GM23338 (cell line): ENCODE results near the gene SIL1.

ENCODE experiments used
- CREB1 ChIP-seq: fragments of 250-450 bp; sonication (Bioruptor Pico); IDR thresholded peaks from 2 replicates; pipeline ENCODE4 v1.5.0; 2020; ENCODE audit warnings: low read depth, mild to moderate bottlenecking, moderate library complexity
- CTCF ChIP-seq, 2 experiments: fragments of 200-600 bp in 1 of 2; sonication (generic) in 1 of 2; conservative IDR thresholded peaks; 2 replicates each; pipeline versions ENCODE4 v1.5.1 to v1.6.1; 2016 to 2017; ENCODE audit warnings: antibody characterized with exemption in 2 of 2, low read depth in 2 of 2, mild to moderate bottlenecking in 2 of 2, moderate library complexity in 1 of 2
- ETS1 ChIP-seq: IDR thresholded peaks from 2 replicates; pipeline ENCODE4 v1.6.1; 2016; ENCODE audit warnings: antibody characterized with exemption
- EZH2 ChIP-seq: fragments of 200-600 bp; sonication (generic); IDR thresholded peaks from one replicate; pipeline ENCODE4 v1.8.0; 2017; ENCODE audit warnings: antibody characterized with exemption, mild to moderate bottlenecking, low read depth; ENCODE audit not compliant: unreplicated experiment
- EZH2phosphoT487 ChIP-seq: fragments of 200-600 bp; sonication (generic); IDR thresholded peaks from one replicate; pipeline ENCODE4 v1.8.1; 2018; ENCODE audit warnings: antibody characterized with exemption; ENCODE audit not compliant: unreplicated experiment
- JUNB ChIP-seq: IDR thresholded peaks from one replicate; pipeline ENCODE4 v1.6.1; 2016; ENCODE audit warnings: antibody characterized with exemption; ENCODE audit not compliant: unreplicated experiment
- NANOG ChIP-seq: IDR thresholded peaks from 2 replicates; pipeline ENCODE4 v1.6.1; 2016; ENCODE audit warnings: antibody characterized with exemption, borderline replicate concordance
- POLR2AphosphoS5 ChIP-seq: IDR thresholded peaks from 2 replicates; pipeline ENCODE4 v1.6.1; 2016; ENCODE audit warnings: antibody characterized with exemption, low read depth
- REST ChIP-seq: IDR thresholded peaks from one replicate; pipeline ENCODE4 v1.6.1; 2018; ENCODE audit warnings: antibody characterized with exemption; ENCODE audit not compliant: unreplicated experiment
- STAT1 ChIP-seq: IDR thresholded peaks from one replicate; pipeline ENCODE4 v1.6.1; 2016; ENCODE audit warnings: antibody characterized with exemption; ENCODE audit not compliant: unreplicated experiment
- ZNF114 ChIP-seq: fragments of 250-450 bp; sonication (Bioruptor Pico); IDR thresholded peaks from 2 replicates; pipeline ENCODE4 v1.5.0; 2020; ENCODE audit warnings: mild to moderate bottlenecking, moderate library complexity
- ZNF331 ChIP-seq: fragments of 250-450 bp; sonication (Bioruptor Pico); IDR thresholded peaks from 2 replicates; pipeline ENCODE4 v1.5.0; 2020; ENCODE audit warnings: low read depth, mild to moderate bottlenecking, moderate library complexity
- ZNF462 ChIP-seq: fragments of 250-450 bp; sonication (Bioruptor Pico); IDR thresholded peaks from 2 replicates; pipeline ENCODE4 v1.5.0; 2020; ENCODE audit warnings: mild to moderate bottlenecking, moderate library complexity

- TF ChIP-seq CTCF (conservative IDR thresholded peaks at IDR 0.05; ENCODE audit: low read depth in 2 of 2) (no peak), EZH2phosphoT487 (no peak), REST (no peak), POLR2AphosphoS5 (no peak), EZH2 (no peak), ZNF114 (CRISPR knock-in tag) (no peak), JUNB (no peak), CREB1 (CRISPR knock-in tag) (no peak), ETS1 (no peak), ZNF331 (CRISPR knock-in tag) (no peak), STAT1 (no peak), NANOG (no peak), ZNF462 (CRISPR knock-in tag) (no peak)
These were observed 253.4 kb downstream of the SIL1 start for GRCh38 chr5:138944527-138945322.
